OCI-LY3 (cell line): ENCODE data around the gene ALG5.

ENCODE experiments used
- H2AFZ ChIP-seq: fragments of 200-600, 300-600 bp; shearing (Covaris generic); 2 replicates; pipeline ENCODE4 v1.6.0; 2014; ENCODE audit warnings: antibody characterized with exemption, low read depth, low read length
- H3K27ac ChIP-seq: fragments of 200-600, 300-600 bp; sonication (generic); 2 replicates; pipeline ENCODE4 v1.5.1; 2014; ENCODE audit warnings: mild to moderate bottlenecking, low read length, moderate library complexity, mixed read lengths
- H3K27me3 ChIP-seq: fragments of 200-600, 300-600 bp; sonication (generic); 2 replicates; pipeline ENCODE4 v1.6.1; 2014; ENCODE audit warnings: low read depth, low read length, mixed read lengths
- H3K36me3 ChIP-seq: fragments of 200-600, 300-600 bp; sonication (generic); replicated peaks from 2 replicates; pipeline ENCODE3; 2014; ENCODE audit warnings: low read depth, low read length, mixed read lengths
- H3K4me1 ChIP-seq: fragments of 300-600, 200-600 bp; sonication (generic); 2 replicates; pipeline ENCODE4 v1.6.1; 2014; ENCODE audit warnings: low read length, mixed read lengths
- H3K4me2 ChIP-seq: fragments of 200-600, 300-600 bp; sonication (generic); 2 replicates; pipeline ENCODE4 v1.6.1; 2014; ENCODE audit warnings: low read length, mixed read lengths
- H3K4me3 ChIP-seq: fragments of 300-600, 200-600 bp; sonication (generic); 2 replicates; pipeline ENCODE4 v1.5.1; 2014; ENCODE audit warnings: antibody characterized with exemption, mild to moderate bottlenecking, low read length, moderate library complexity
- H3K79me2 ChIP-seq: fragments of 300-600, 200-600 bp; shearing (Covaris generic); 2 replicates; pipeline ENCODE4 v1.6.1; 2014; ENCODE audit warnings: mild to moderate bottlenecking, low read length, mixed read lengths
- H3K9ac ChIP-seq: fragments of 300-600, 200-600 bp; shearing (Covaris generic); 2 replicates; pipeline ENCODE4 v1.6.0; 2014; ENCODE audit warnings: mild to moderate bottlenecking, low read length, moderate library complexity
- H3K9me3 ChIP-seq: fragments of 200-600, 300-600 bp; shearing (Covaris generic); 2 replicates; pipeline ENCODE4 v1.6.1; 2014; ENCODE audit warnings: low read length, mixed read lengths; ENCODE audit not compliant: insufficient read depth
- H4K20me1 ChIP-seq: fragments of 200-600, 300-600 bp; sonication (generic); 2 replicates; pipeline ENCODE4 v1.6.1; 2016; ENCODE audit warnings: low read length, mixed read lengths; ENCODE audit not compliant: insufficient read depth
- CTCF ChIP-seq: fragments of 200-600, 300-600 bp; sonication (generic); IDR thresholded peaks from 2 replicates; pipeline ENCODE4 v1.5.1; 2014; ENCODE audit warnings: antibody characterized with exemption, low read length, low read depth
- EZH2phosphoT487 ChIP-seq: fragments of 200-600 bp; shearing (Covaris generic); IDR thresholded peaks from 2 replicates; pipeline ENCODE4 v1.6.1; 2018; ENCODE audit warnings: antibody characterized with exemption, mixed run types, low read depth

ALG5 gene

GRCh38 chr13:36954542-36954941 lies 44.6 kb downstream of the ALG5 start:
- H3K4me1 ChIP-seq: peaks cover 12% of the 10 kb centered on the region
- no peak overlapping the region for H3K9ac ChIP-seq
- H3K27me3 ChIP-seq: no peaks in the 10 kb centered on the region
- 0 out of 2 replicates have a peak, but pooled peaks cover 3% of the 10 kb centered on the region for H4K20me1 ChIP-seq
- H3K79me2 ChIP-seq: no peaks in the 10 kb centered on the region
- H3K27ac ChIP-seq: no peak overlapping the region
- no peak overlapping the region for H3K4me2 ChIP-seq
- H2AFZ ChIP-seq: no peak overlapping the region
- H3K36me3 ChIP-seq: peaks cover 40% of the 10 kb centered on the region
- TF ChIP-seq EZH2phosphoT487 (no peak), CTCF (no peak)
- no peak overlapping the region for H3K4me3 ChIP-seq
- H3K9me3 ChIP-seq: no peaks in the 10 kb centered on the region

DNA sequence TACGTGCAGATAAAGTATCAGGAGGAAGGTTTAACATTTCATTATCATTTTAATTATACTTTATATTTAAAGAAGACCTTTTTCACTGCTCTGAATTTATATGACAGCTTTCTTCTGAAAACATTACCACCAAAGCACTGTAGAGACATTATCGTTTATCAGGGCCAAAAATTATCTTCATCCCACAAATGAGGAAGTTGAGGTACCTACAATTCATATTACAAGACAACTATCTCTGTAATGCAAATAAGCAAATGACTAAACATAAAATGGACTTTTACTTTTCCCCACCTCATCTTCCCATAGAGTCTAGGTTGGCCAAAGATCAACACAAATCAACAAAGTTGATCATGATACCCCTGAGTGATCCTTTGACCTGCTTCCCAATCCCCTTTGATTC lies 48.2 kb downstream of the ALG5 start:
- H3K36me3 ChIP-seq: peaks cover 35% of the 10 kb centered on the region
- no peak overlapping the region for H2AFZ ChIP-seq
- no peaks in the 10 kb centered on the region for H3K27me3 ChIP-seq
- 0 out of 2 replicates have a peak, but pooled peaks cover 3% of the 10 kb centered on the region for H4K20me1 ChIP-seq
- TF ChIP-seq CTCF: no peak
- no peak for TF ChIP-seq EZH2phosphoT487
- peaks cover 12% of the 10 kb centered on the region for H3K4me1 ChIP-seq
- no peak overlapping the region for H3K27ac ChIP-seq
- no peaks in the 10 kb centered on the region for H3K79me2 ChIP-seq
- no peak overlapping the region for H3K9ac ChIP-seq
- no peak overlapping the region for H3K4me3 ChIP-seq
- 0 out of 2 replicates have a peak overlapping the region, but pooled peaks have one; percentile 3 for H3K4me2 ChIP-seq
- H3K9me3 ChIP-seq: no peaks in the 10 kb centered on the region

DNA sequence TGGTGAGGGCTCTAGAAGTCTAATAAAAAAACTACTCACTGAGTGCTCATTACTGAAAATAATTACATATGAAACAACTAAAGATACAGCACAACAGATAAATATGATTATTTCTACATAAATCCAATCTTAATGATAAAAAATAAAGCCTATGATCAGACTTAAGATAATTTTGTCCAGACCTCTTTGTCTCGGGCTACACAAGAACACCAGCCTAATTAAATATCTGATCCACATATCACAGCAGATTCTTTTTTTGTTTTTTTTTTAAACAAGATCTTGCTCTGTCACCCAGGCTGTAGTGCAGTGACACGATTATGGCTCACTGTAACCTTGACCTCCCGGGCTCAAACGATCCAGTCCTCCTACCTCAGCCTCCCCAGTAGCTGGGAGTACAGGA lies 48.8 kb downstream of the ALG5 start:
- Histone ChIP-seq H3K36me3 (peaks cover 34% of the 10 kb centered on the region), H3K9ac (no peak overlapping the region), H3K4me2 (no peak overlapping the region)

DNA sequence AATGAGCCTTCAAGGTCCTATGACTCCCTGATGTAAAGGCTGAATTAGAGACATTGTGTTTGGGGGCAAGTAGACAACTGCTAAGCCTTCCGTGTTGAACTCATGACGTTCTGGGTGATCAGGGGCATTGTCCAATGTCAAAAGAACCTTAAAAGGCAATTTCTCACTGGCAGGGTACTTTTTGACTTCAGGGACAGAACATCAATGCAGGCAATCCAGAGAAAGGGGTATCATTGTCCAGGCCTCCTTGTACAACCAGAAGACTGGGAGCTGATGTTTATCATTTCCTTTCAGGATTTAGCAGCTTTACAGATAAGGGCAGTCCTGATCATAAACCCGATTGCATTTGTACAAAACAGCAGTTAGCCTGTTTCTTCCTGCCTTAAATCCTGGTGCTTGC lies 54.1 kb downstream of the ALG5 start:
- TF ChIP-seq EZH2phosphoT487: no peak
- H3K9me3 ChIP-seq: no peaks in the 10 kb centered on the region
- no peak overlapping the region for H3K4me2 ChIP-seq
- no peak overlapping the region for H3K4me3 ChIP-seq
- no peaks in the 10 kb centered on the region for H4K20me1 ChIP-seq
- no peak overlapping the region for H2AFZ ChIP-seq
- peaks cover 9% of the 10 kb centered on the region for H3K36me3 ChIP-seq
- H3K9ac ChIP-seq: no peak overlapping the region
- no peak overlapping the region for H3K27ac ChIP-seq
- H3K27me3 ChIP-seq: no peaks in the 10 kb centered on the region
- no peaks in the 10 kb centered on the region for H3K79me2 ChIP-seq
- H3K4me1 ChIP-seq: no peaks in the 10 kb centered on the region

More for the DNA sequence above, 48.8 kb downstream of the ALG5 start:
- Histone ChIP-seq H3K4me3 (no peak overlapping the region), H4K20me1 (0 out of 2 replicates have a peak, but pooled peaks cover 3% of the 10 kb centered on the region), H2AFZ (no peak overlapping the region), H3K9me3 (no peaks in the 10 kb centered on the region), H3K79me2 (no peaks in the 10 kb centered on the region), H3K4me1 (peaks cover 12% of the 10 kb centered on the region), H3K27ac (no peak overlapping the region), H3K27me3 (no peaks in the 10 kb centered on the region)
- TF ChIP-seq CTCF: no peak
- no peak for TF ChIP-seq EZH2phosphoT487
